HG03139 (cell line): Measurements from ENCODE around the gene FGFR3.
A peak's percentile ranks its signal among the peaks of the same experiment; 100 is the strongest.
"Not testable (repeated sequence)": the region's sequence is repeated elsewhere in the genome, so short reads cannot be mapped to it uniquely, and the experiment has no call there.

Experiments
- ATAC-seq: cut with Tn5 transposase; IDR thresholded peaks from one replicate; pipeline ENCODE4 v1.9.1; 2021; ENCODE audit not compliant: unreplicated experiment

The FGFR3 gene

DNA sequence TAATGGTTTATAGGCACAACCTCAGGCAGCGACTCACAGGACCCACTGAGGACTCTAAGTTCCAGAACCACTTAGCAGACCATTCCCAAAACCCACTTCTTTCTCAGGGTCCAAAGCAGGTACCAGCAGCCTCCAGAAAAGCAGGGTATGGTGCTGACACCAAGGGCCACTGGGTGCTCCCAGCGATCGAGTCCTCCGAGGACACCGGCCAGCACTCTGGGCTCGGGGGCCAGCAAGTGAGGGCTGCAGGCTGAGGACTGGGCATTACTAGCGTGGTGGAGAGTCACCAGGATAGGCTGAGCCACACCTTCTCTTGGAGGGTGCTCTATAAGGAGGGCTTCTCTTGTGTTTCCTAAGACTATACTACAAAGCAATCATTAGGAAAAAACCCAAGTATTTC, 43.6 kb downstream of the FGFR3 start:
- no peak for ATAC-seq

DNA sequence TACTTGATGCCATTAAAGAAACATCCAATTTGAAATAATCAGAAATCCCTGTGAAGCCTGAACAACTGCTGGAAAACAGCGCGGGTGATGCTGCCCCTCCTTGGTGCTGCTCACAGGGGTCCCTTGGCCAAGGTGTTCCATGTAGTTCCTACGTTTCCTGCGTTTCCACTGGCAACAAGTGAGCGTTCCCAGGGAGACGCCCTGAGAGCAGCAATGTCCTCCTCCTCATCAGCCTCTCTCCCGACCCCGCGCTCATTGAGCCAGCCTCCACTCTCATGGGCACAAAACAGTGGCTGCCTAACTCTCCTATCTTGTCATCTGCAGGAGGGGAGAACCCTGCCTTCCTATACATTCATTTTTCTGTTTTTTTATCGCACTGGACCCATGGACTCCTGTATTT, 44.0 kb downstream of the FGFR3 start:
- no peak for ATAC-seq

DNA sequence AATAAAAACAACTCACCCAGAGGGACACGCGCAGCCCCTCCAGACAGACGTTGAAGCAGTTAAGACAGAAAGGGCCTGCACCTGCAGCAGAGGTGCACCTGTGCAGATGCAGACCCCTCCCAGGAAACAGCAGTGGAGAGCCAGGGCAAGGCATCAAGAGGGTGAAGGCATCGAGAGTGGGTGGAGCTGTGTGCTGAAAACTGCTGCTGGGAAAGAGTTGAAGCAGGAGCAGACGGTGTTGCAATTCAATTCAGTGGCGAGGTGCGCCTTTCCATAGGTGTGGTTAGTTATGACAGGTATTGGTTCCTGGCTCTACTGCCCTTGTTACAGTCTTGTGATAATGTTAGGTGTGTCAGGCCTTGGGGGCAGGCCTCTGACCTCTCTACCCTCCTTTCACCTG, 46.2 kb downstream of the FGFR3 start:
- no peak for ATAC-seq

DNA sequence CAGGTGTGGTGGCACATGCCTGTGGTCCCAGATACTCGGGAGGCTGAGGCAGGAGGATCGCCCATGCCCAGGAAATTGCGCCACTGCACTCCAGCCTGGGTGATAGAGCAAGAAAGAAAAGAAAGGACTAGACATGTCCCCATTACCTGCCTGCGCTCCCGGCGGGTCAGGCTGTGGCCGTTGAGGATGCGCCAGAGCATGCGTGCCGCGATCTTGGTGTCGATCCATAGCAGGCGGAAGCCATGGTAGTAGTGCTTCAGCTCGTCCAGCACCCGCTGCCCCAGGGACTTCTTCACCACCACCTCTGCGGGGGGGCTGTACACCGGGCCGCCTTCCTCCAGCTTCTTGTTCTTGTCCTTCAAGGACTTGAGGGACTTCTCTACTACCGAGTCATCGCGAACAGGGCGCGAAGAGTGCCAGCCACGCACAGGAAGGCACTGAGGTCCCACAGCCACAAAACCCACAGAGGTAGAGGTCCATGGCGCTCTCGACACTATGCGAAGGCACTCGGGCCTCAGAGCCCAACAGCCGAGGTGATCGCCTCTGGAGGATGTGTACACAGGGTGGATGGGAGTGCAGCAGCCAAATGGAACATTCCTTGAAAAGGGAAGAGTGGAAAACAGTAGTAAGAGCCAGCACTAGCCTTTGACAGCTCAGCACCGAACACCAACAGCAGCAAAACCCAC, 48.3 kb downstream of the FGFR3 start:
- no peak for ATAC-seq

GRCh38 chr4:1841887-1842210, 48.8 kb downstream of the FGFR3 start:
- no peak for ATAC-seq

DNA sequence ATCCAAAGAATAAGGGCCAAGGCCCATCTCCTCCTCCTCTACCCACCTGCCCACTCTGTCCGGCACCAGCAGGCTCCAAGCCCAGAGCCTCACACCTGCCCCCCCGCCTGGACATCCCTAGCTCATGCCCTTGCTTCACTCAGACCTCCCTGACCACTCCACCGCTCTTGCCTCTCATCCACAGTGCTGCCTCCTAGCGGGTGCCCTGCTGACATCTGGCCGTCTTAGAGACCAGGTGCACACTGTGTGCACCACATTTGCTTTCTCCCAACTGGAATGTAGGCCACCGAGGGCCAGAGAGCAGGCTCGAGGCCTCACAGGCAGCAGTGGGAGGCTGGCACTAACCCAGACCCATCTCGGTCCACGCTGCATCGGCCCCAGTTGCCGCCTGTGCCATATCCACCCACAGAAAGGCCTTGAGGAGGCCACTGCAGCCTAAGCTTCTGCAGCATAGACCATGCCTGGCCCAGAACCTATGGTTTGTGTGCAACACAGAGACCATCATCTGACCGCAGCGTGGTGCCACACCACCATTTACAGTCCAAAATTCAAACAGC, 49.3 kb downstream of the FGFR3 start:
- no peak for ATAC-seq

GRCh38 chr4:1842993-1843448, 49.9 kb downstream of the FGFR3 start:
- ATAC-seq, result no peak

GRCh38 chr4:1843852-1844251, 50.8 kb downstream of the FGFR3 start:
- ATAC-seq, result no peak

DNA sequence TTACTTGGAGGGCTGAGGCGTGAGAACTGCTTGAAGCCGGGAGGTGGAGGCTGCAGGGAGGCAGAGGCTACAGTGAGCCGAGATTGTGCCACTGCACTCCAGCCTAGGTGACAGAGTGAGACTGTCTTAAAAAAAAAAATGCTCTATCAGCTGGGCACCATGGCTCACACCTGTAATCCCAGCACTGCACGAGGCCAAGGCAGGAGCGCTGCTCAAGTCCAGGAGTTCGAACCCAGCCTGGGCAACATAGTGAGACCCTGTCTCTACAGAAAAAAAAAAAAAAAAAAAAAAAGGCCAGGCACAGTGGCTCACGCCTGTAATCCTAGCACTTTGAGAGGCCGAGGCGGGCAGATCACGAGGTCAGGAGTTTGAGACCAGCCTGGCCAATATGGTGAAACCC, 51.5 kb downstream of the FGFR3 start:
- not testable (repeated sequence) for ATAC-seq

GRCh38 chr4:1846580-1846979, 53.5 kb downstream of the FGFR3 start:
- ATAC-seq, result no peak

DNA sequence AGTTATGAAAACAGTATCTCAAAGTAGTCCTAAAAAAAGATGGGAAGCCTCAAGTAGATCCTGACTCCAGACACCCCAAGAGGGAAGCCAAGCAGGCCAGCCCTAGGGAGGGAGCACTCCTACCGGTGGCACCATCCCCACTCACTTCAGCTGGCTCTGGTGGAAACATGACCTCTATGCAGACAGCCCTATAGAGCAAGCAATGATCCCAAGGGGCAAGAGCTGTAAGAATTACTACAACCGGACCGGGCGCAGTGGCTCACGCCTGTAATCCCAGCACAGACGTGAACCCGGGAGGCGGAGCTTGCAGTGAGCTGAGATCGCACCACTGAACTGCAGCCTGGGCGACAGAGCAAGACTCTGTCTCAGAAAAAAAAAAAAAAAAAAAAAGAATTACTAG, 57.2 kb downstream of the FGFR3 start:
- no peak for ATAC-seq

- no peak for ATAC-seq
Measured at GRCh38 chr4:1851160-1851559, 58.1 kb downstream of the FGFR3 start.

GRCh38 chr4:1851575-1852410, 58.7 kb downstream of the FGFR3 start:
- ATAC-seq, result no peak

- no peak for ATAC-seq
Measured at GRCh38 chr4:1852904-1853623, 60.0 kb downstream of the FGFR3 start.

DNA sequence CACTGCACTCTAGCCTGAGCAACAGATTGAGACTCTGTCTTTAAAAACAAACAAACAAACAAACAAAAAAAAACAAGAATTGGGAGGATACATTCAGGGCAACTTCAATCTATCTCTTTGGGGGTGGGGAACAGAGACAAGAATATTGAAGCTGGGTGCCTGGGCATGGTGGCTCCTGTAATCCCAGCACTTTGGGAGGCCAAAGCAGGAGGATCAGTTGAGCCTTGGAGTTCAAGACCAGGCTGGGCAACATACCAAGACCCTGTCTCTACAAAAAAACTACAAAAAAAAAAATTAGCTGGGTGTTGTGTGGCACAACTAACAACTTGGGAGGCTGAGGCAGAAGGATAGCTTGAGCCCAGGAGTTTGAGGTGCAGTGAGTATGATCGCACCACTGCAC, 61.7 kb downstream of the FGFR3 start:
- no peak for ATAC-seq

DNA sequence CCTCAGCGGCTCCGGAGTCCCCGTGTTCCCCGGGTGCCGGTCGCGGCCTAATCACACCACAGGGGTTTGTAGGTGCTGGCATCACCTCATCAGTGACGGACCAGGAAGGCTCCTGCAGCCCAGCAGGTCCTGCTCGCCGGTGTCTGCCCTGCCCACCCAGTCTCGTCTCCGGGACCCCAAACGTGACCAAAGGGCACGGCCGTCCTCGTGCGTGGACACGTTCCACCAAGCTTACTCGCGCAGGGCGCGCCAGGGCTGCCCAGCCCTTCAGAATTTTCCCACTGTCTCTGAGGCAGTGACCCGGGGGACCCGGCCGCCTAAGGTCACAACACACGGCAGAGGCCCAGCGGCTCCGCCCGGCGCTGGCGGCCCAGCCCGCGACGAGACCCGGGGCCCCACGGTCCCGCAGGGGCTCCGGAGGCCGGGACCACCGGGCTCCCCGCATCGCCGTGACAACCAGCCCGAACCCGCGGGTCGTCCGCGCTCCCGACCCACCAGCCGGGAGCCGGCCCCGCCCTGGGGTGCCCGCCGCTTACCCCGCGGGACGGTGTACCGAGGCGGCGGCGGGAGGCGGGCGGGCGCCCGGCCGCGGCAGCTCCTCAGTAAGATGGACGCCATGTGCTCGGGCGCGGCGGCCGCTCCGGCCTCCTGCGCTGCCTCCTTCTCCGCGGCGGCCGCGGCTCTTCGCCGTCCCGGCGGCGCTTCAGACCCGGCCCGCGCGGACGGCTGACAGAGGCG, 62.4 kb downstream of the FGFR3 start:
- ATAC-seq, result peak; percentile 25

DNA sequence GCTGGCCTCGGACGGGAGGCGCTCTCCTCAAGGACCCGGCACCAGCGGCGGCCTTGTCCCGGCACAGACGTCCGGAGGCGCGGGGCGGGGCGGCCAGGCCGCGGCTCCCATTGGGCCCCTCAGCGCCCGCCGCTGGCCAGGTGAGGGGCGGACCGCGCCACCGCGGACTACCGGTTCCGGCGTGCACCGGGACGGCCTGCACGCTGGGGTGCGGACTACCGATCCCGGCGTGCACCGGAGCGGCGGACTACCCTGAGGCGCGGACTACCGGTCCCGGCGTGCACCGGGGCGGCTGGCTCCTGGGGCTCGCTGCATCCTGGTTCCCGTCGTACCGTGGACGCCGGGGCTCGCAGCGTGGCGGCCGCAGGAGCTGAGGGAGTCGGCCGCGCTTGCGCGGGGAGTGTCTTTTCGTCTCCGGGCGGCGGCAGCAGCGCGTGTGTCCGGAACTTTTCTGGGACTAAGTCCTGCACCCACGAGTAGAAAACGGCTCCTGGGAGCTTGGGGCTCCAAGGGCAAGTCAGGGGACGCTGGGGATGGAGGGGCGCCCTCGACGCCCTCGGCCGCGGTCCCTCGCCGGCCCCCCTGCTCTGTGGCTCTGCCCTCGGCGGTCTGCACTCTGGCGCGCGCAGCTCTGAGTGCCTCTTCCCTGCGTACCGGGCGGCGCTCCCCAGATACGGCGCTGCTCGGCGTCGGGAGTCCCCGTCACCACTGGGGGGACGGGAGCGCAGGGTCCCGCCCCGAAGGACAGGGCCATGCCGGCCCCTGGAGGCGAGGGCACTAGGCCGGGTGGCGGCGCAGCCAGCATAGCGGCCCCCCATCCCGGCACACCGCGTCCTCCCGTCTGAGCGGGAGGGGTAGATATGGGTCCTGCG, 63.2 kb downstream of the FGFR3 start, which contains the start of gene LETM1:
LETM1 (minus strand) TSS at position 86 of the 872 bp plus-strand sequence. CDS start 206 bp downstream, outside the sequence.
- peak; percentile 84 for ATAC-seq

DNA sequence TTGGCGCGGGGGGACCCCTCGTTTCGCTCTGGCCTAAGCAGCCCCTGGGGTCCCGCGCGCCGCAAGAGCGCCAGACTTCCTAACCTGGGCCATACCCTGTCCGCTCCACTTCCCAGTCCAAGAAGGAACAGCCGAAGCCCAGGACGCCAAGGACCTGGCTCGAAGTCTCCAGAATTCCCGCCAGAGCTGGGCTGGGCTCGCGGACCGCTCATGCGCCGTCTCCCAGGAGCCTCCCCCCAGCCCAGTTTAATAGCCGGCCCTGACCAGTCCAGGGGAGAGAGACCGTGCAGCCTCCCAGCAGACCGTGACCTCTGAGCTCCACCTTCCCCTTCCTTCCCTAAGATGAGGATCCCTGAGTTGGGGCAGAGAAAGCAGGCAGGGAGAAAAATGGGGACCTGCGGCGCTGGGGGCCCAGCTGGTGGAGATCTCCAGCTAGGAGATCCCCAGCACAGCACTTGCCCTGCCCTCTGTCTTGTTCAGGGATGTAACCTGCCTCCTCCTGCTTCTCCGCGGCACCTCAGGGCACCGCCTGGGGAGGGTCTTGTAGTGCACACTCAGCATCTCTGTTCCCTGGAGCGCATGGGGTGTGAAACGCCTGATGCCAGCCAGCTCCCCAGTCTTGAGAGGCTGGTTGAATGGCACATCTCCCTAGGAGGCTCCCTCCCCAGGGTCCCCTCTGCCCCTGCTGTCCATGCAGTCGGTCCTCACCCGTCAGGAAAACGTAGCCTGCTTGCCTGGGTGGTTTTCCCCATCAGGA, 64.0 kb downstream of the FGFR3 start:
- no peak for ATAC-seq

GRCh38 chr4:1857931-1858330, 64.8 kb downstream of the FGFR3 start:
- no peak for ATAC-seq
